Smooth muscle cell (in vitro differentiated cells): ENCODE results near the gene DCLRE1C. TPM values are rescaled to one million over a fixed set of nuclear protein-coding genes. Genes with fewer than 3 reads are reported as not detected.

ENCODE experiments used
- DNase-seq: peaks from one replicate; lab custom pipeline; 2025; ENCODE audit not compliant: unreplicated experiment; lab: John Stamatoyannopoulos, UW
- H2AFZ ChIP-seq: fragments of 200-600 bp; sonication (generic); 2 replicates; pipeline ENCODE4 v1.6.0; 2016; ENCODE audit warnings: antibody characterized with exemption, low read depth, mild to moderate bottlenecking
- H3F3A ChIP-seq: fragments of 200-600 bp; sonication (generic); 2 replicates; pipeline ENCODE4 v1.6.0; 2017; ENCODE audit warnings: antibody characterized with exemption, low read depth
- H3K27ac ChIP-seq: fragments of 200-600 bp; sonication (generic); 2 replicates; pipeline ENCODE4 v1.5.1; 2016; ENCODE audit warnings: low read depth, mild to moderate bottlenecking
- H3K27me3 ChIP-seq: fragments of 200-600 bp; sonication (generic); 2 replicates; pipeline ENCODE4 v1.6.1; 2016; ENCODE audit warnings: low read depth, mild to moderate bottlenecking
- H3K36me3 ChIP-seq: fragments of 200-600 bp; sonication (generic); 2 replicates; pipeline ENCODE4 v1.5.1; 2016; ENCODE audit warnings: low read depth
- H3K4me1 ChIP-seq: fragments of 200-600 bp; sonication (generic); 2 replicates; pipeline ENCODE4 v1.5.1; 2016; ENCODE audit warnings: low read depth
- H3K4me2 ChIP-seq: fragments of 200-600 bp; sonication (generic); 2 replicates; pipeline ENCODE4 v1.6.0; 2016; ENCODE audit warnings: mild to moderate bottlenecking
- H3K4me3 ChIP-seq: fragments of 200-600 bp; sonication (generic); 2 replicates; pipeline ENCODE4 v1.5.1; 2016; ENCODE audit warnings: mild to moderate bottlenecking
- H3K79me2 ChIP-seq: fragments of 200-600 bp; sonication (generic); 2 replicates; pipeline ENCODE4 v1.6.0; 2016; ENCODE audit warnings: low read depth, mild to moderate bottlenecking
- H3K9ac ChIP-seq: fragments of 200-600 bp; sonication (generic); 2 replicates; pipeline ENCODE4 v1.6.0; 2016; ENCODE audit warnings: low read depth
- H3K9me3 ChIP-seq: fragments of 200-600 bp; sonication (generic); replicated peaks from 2 replicates; pipeline ENCODE4 v1.5.1; 2016; ENCODE audit warnings: low read depth
- H4K20me1 ChIP-seq: fragments of 200-600 bp; sonication (generic); 2 replicates; pipeline ENCODE4 v1.6.0; 2016; ENCODE audit warnings: low read depth
- WGBS: methylation state at CpG from one replicate; pipeline ENCODE4 v1.1.7; 2016; ENCODE audit warnings: low lambda C conversion rate; 5-methylcytosine and 5-hydroxymethylcytosine counted together
- polyA plus RNA-seq: library from polyadenylated mRNA; unstranded; fragments of >200 nt; fragmentation: Nextera tagmentation; extraction: Ambion mirVana; gene quantifications from 2 replicates; pipeline ENCODE4 v1.2.1, GENCODE V29; 2016
- total RNA-seq: library from RNA; depleted of rRNA; stranded (reverse); fragments of >200 nt; gene quantifications from 2 replicates; pipeline ENCODE4 v1.2.3, GENCODE V29; 2014
- TF ChIP-seq, protein P1 (sequence below): fragments of 200-600 bp; sonication (generic); IDR thresholded peaks from 2 replicates; pipeline ENCODE4 v1.5.1; 2017; ENCODE audit warnings: borderline replicate concordance, mild to moderate bottlenecking, antibody characterized with exemption; ENCODE audit not compliant: insufficient read depth, poor library complexity, severe bottlenecking

DCLRE1C gene
- total and polyA plus RNA-seq, 2 experiments from 2014 or later: 7.0 to 7.6 TPM

DNA sequence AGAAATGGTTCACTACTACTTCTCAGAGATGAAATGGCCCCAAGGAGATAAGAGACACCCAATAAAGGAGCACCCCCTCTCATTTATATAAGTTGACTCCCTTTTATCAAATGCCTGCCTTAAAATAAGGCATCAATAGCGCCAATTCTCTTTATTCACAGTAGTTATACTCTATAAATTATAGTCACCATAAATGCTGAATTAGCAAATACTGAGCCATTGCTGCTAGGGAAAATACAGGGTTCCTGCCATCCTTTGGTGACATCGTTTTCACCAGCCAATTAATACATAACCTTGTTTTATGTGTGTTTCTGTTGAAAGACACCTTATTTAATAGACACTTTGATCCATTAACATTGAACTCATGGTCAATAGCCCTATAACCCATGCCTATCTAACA lies 28.6 kb downstream of the DCLRE1C start:
- no peak overlapping the region for H3K27ac ChIP-seq
- no peak overlapping the region for H3K4me3 ChIP-seq
- WGBS: 98% methylated on average over 2 of the region's 2 CpGs
- H3K4me2 ChIP-seq: no peak overlapping the region
- no peaks in the 10 kb centered on the region for H3K9me3 ChIP-seq
- no peaks in the 10 kb centered on the region for H3K4me1 ChIP-seq
- H3K9ac ChIP-seq: no peak overlapping the region
- TF ChIP-seq, protein P1, sequence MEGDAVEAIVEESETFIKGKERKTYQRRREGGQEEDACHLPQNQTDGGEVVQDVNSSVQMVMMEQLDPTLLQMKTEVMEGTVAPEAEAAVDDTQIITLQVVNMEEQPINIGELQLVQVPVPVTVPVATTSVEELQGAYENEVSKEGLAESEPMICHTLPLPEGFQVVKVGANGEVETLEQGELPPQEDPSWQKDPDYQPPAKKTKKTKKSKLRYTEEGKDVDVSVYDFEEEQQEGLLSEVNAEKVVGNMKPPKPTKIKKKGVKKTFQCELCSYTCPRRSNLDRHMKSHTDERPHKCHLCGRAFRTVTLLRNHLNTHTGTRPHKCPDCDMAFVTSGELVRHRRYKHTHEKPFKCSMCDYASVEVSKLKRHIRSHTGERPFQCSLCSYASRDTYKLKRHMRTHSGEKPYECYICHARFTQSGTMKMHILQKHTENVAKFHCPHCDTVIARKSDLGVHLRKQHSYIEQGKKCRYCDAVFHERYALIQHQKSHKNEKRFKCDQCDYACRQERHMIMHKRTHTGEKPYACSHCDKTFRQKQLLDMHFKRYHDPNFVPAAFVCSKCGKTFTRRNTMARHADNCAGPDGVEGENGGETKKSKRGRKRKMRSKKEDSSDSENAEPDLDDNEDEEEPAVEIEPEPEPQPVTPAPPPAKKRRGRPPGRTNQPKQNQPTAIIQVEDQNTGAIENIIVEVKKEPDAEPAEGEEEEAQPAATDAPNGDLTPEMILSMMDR: no peak
- H3K27me3 ChIP-seq: no peaks in the 10 kb centered on the region
- H3K36me3 ChIP-seq: peaks cover 4% of the 10 kb centered on the region
- no peaks in the 10 kb centered on the region for H3K79me2 ChIP-seq
- DNase-seq: no peak
- H3F3A ChIP-seq: no peaks in the 10 kb centered on the region
- no peaks in the 10 kb centered on the region for H4K20me1 ChIP-seq
- no peak overlapping the region for H2AFZ ChIP-seq

- no peak for DNase-seq
- H3K27me3 ChIP-seq: no peaks in the 10 kb centered on the region
- no peak overlapping the region for H2AFZ ChIP-seq
- H3K79me2 ChIP-seq: no peaks in the 10 kb centered on the region
- no peak overlapping the region for H3K4me3 ChIP-seq
- H3K27ac ChIP-seq: no peak overlapping the region
- no peaks in the 10 kb centered on the region for H4K20me1 ChIP-seq
- WGBS: 97% methylated on average over 7 of the region's 7 CpGs
- H3K4me1 ChIP-seq: no peaks in the 10 kb centered on the region
- H3K9ac ChIP-seq: no peak overlapping the region
- H3F3A ChIP-seq: no peaks in the 10 kb centered on the region
- no peak overlapping the region for H3K4me2 ChIP-seq
- TF ChIP-seq, protein P1: no peak
- H3K9me3 ChIP-seq: no peaks in the 10 kb centered on the region
- H3K36me3 ChIP-seq: peaks cover 10% of the 10 kb centered on the region
These were observed 29.9 kb downstream of the DCLRE1C start for GRCh38 chr10:14924013-14924412.

DNA sequence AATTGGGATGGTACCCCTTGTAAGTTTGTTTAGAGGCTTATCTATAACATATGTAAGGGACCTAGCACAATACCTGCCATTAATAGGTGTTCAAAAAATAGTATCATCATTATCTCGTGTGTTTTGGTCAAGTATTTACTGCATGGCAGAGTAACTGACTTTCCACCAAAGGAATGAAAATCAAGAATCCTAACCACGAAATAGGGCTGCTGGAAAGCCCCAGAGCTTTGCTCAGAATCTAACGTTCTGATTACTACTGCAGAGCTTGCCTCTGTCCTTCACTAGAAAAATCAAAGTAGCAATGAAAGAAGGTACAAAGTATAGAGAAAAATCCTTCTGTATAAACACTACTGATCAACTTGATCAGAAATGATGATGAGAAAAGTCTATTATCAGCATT lies 34.9 kb downstream of the DCLRE1C start:
- Histone ChIP-seq H3K4me1 (no peaks in the 10 kb centered on the region), H3K36me3 (peaks cover 26% of the 10 kb centered on the region), H2AFZ (no peak overlapping the region), H3K4me3 (no peak overlapping the region), H3K4me2 (no peak overlapping the region), H3K9me3 (peaks cover 4% of the 10 kb centered on the region), H3F3A (no peaks in the 10 kb centered on the region), H3K79me2 (no peaks in the 10 kb centered on the region), H3K27me3 (no peaks in the 10 kb centered on the region), H3K9ac (no peak overlapping the region), H3K27ac (no peak overlapping the region), H4K20me1 (no peaks in the 10 kb centered on the region)
- TF ChIP-seq, protein P1: no peak
- 78% methylated on average over 3 of the region's 3 CpGs for WGBS
- no peak for DNase-seq

GRCh38 chr10:14917827-14918226 lies 36.1 kb downstream of the DCLRE1C start:
- peaks cover 32% of the 10 kb centered on the region for H3K36me3 ChIP-seq
- H3K27me3 ChIP-seq: no peaks in the 10 kb centered on the region
- no peak overlapping the region for H3K9ac ChIP-seq
- H3K27ac ChIP-seq: no peak overlapping the region
- H3K9me3 ChIP-seq: peaks cover 4% of the 10 kb centered on the region
- H3K79me2 ChIP-seq: no peaks in the 10 kb centered on the region
- no peak overlapping the region for H3K4me3 ChIP-seq
- H4K20me1 ChIP-seq: no peaks in the 10 kb centered on the region
- no peaks in the 10 kb centered on the region for H3K4me1 ChIP-seq
- DNase-seq: no peak
- no peak overlapping the region for H2AFZ ChIP-seq
- WGBS: over 99% methylated on average over 3 of the region's 3 CpGs
- no peaks in the 10 kb centered on the region for H3F3A ChIP-seq
- TF ChIP-seq, protein P1: no peak
- no peak overlapping the region for H3K4me2 ChIP-seq
